ENCODE measurements around the gene NPM3. TPM values are rescaled to one million over a fixed set of nuclear protein-coding genes. Genes with fewer than 3 reads are reported as not detected.

Gene NPM3
- total and polyA plus RNA-seq, 2 of the 13 experiments (the other 11 are each of a cell fraction or from before 2014, with no cell fraction given), result 47.6 to 129 TPM

- TF ChIP-seq, protein P1, sequence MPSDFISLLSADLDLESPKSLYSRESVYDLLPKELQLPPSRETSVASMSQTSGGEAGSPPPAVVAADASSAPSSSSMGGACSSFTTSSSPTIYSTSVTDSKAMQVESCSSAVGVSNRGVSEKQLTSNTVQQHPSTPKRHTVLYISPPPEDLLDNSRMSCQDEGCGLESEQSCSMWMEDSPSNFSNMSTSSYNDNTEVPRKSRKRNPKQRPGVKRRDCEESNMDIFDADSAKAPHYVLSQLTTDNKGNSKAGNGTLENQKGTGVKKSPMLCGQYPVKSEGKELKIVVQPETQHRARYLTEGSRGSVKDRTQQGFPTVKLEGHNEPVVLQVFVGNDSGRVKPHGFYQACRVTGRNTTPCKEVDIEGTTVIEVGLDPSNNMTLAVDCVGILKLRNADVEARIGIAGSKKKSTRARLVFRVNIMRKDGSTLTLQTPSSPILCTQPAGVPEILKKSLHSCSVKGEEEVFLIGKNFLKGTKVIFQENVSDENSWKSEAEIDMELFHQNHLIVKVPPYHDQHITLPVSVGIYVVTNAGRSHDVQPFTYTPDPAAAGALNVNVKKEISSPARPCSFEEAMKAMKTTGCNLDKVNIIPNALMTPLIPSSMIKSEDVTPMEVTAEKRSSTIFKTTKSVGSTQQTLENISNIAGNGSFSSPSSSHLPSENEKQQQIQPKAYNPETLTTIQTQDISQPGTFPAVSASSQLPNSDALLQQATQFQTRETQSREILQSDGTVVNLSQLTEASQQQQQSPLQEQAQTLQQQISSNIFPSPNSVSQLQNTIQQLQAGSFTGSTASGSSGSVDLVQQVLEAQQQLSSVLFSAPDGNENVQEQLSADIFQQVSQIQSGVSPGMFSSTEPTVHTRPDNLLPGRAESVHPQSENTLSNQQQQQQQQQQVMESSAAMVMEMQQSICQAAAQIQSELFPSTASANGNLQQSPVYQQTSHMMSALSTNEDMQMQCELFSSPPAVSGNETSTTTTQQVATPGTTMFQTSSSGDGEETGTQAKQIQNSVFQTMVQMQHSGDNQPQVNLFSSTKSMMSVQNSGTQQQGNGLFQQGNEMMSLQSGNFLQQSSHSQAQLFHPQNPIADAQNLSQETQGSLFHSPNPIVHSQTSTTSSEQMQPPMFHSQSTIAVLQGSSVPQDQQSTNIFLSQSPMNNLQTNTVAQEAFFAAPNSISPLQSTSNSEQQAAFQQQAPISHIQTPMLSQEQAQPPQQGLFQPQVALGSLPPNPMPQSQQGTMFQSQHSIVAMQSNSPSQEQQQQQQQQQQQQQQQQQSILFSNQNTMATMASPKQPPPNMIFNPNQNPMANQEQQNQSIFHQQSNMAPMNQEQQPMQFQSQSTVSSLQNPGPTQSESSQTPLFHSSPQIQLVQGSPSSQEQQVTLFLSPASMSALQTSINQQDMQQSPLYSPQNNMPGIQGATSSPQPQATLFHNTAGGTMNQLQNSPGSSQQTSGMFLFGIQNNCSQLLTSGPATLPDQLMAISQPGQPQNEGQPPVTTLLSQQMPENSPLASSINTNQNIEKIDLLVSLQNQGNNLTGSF (CRISPR knock-in tag; IDR thresholded peaks at IDR 0.05), result no peak
- TF ChIP-seq GTF3A (CRISPR knock-in tag; conservative IDR thresholded peaks at IDR 0.05) (no peak), SIX1 (CRISPR knock-in tag; IDR thresholded peaks at IDR 0.05; ENCODE audit: borderline replicate concordance) (no peak), ZNF556 (CRISPR knock-in tag; IDR thresholded peaks at IDR 0.05; ENCODE audit: borderline replicate concordance) (no peak)
- TF ChIP-seq, protein P2, sequence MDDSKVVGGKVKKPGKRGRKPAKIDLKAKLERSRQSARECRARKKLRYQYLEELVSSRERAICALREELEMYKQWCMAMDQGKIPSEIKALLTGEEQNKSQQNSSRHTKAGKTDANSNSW (CRISPR knock-in tag; IDR thresholded peaks at IDR 0.05; ENCODE audit: borderline replicate concordance), result no peak
Observed at GRCh38 chr10:101777619-101778145, 5.6 kb downstream of the NPM3 start (continued).

- H3K4me2 ChIP-seq (ENCODE audit: low read depth, low read length), result no peak overlapping the region
- H3K27ac ChIP-seq (ENCODE audit: extremely low read length, insufficient read depth, low read length), result no peak overlapping the region
- H3K9me3 ChIP-seq (ENCODE audit: low read length), result no peaks in the 10 kb centered on the region
- ChIA-PET CTCF (ENCODE audit: low intra/inter-chr PET ratio, low total read pairs) (no interaction called here), POLR2A (no interaction called here)
- peaks cover 17 to 45% of the 10 kb centered on the region in 2 experiments for H3K27me3 ChIP-seq (ENCODE audit: control insufficient read depth in 1 of 2, insufficient read depth in 2 of 2, low read length in 2 of 2)
- in situ Hi-C loops (cut with HindIII; ENCODE audit: extremely low pct_ligation_motif_present, low pct_unique_long_range_greater_than_20kb) (no loop called here), intact Hi-C loops (cut with micrococcal nuclease; ENCODE audit: unreplicated experiment) (no loop called here)
- peaks cover 5% of the 10 kb centered on the region; the same call in 1 of the 2 replicates for H4K20me1 ChIP-seq (ENCODE audit: insufficient read depth, low read length)
- ATAC-seq, result no peak
- no peak overlapping the region for H3K9ac ChIP-seq (ENCODE audit: insufficient read depth, low read depth, low read length)
- H3K4me3 ChIP-seq (replicated peaks in 1 of 3; ENCODE audit: insufficient read depth in 1 of 3, low read depth in 2 of 3, low read length in 3 of 3), result no peak overlapping the region; a peak in 1 of 6 replicates
- no peak overlapping the region for H2AFZ ChIP-seq (ENCODE audit: low read length)
- no peaks in the 10 kb centered on the region for H3K79me2 ChIP-seq (ENCODE audit: insufficient read depth, low read length)
- no peak for DNase-seq (ENCODE audit: low spot score)
- no TSS peak for BruUV-seq (replicated peaks)
- WGBS (ENCODE audit: low lambda C conversion rate), result 95% methylated on average over 21 of the region's 74 CpGs
- H3K4me1 ChIP-seq (ENCODE audit: insufficient read depth, low read length), result peaks cover 39% of the 10 kb centered on the region
- FAIRE-seq, result no peak
- no peaks in the 10 kb centered on the region; a peak in 1 of 5 replicates for H3K36me3 ChIP-seq (replicated peaks in 1 of 2; ENCODE audit: control insufficient read depth in 1 of 2, insufficient read depth in 2 of 2, low read length in 2 of 2)
- TF ChIP-seq ZNF546 (CRISPR knock-in tag; conservative IDR thresholded peaks at IDR 0.05) (no peak), RERE (CRISPR knock-in tag; IDR thresholded peaks at IDR 0.05; ENCODE audit: low read depth) (no peak), HNRNPK (IDR thresholded peaks at IDR 0.05; ENCODE audit: low read depth, low read length, poor library complexity, severe bottlenecking) (peak; percentile 34), NFYC (CRISPR knock-in tag; IDR thresholded peaks at IDR 0.05) (no peak)
- TF ChIP-seq, protein P2 (CRISPR knock-in tag; IDR thresholded peaks at IDR 0.05; ENCODE audit: borderline replicate concordance), result no peak
Observed at GRCh38 chr10:101776161-101776817, 7.0 kb downstream of the NPM3 start.

All from HepG2 (cell line).